Measurements from ENCODE around the gene PARP15.
"Not testable (repeated sequence)": the region's sequence is repeated elsewhere in the genome, so short reads cannot be mapped to it uniquely, and the experiment has no call there.

PARP15 gene

GRCh38 chr3:122577409-122578031 is at the start of gene PARP15:
PARP15 (plus strand) TSS chr3:122577650; CDS start chr3:122577668, 18 bp downstream.
- peak; percentile 46 for DNase-seq

DNA sequence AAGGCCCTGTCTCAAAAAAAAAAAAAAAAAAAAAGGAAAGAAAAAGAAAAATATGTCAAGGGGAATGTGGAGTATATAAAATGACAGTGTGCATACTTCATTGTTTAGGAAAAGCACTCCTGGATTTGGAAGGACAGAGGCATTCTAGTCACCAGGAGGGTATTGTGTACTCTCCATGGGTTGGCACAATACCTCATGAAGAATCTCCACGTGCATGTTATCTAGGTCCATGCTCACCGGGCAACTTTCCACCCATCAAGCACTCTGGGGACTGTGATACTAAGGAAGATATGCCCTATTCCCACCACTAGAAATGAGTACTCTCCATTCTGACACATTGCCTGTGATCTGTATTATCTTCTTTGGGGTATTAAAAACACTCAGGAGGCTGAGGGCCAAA is 47.3 kb upstream of the PARP15 start:
- no peak for DNase-seq

DNA sequence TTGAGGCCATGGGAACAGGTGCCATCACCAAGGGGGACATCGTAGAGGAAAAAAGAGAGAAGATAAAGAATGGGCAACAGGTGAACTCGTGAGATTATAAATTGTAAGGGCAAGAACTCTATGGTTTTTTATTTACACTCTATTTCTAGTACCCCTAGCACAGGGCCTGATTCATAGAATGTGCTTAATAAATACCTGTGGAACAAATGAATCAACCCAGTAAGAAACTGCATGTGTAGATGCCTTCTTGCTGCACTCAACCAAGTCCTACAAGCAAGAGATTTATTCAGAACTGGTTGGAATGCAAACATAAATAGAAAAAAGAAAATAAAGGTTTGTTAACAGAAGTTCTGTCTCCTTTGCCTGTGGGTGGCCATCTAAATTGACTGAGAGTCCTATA is 44.0 kb upstream of the PARP15 start:
- DNase-seq: no peak

DNA sequence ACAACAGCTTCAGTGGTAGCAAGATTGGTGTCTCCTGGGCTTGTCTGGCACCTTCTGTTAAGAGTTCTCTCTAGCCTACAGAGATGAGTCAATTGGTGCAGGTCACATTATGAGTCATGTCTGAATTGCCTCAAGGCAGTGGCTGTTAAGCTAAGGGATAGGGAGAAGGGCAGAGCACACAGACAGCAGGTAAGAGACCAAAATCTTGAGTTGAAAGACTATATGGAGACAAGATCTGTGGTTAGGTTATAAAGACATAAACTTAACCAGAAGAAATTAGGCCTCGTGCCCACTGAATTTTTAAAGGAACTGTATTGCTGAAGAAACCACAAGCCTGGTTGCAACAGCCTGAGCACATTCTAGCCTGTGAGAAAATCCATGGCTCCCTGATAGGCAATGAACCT is 43.5 kb upstream of the PARP15 start:
- no peak for DNase-seq

GRCh38 chr3:122535964-122536631 is 41.4 kb upstream of the PARP15 start:
- DNase-seq: no peak

DNA sequence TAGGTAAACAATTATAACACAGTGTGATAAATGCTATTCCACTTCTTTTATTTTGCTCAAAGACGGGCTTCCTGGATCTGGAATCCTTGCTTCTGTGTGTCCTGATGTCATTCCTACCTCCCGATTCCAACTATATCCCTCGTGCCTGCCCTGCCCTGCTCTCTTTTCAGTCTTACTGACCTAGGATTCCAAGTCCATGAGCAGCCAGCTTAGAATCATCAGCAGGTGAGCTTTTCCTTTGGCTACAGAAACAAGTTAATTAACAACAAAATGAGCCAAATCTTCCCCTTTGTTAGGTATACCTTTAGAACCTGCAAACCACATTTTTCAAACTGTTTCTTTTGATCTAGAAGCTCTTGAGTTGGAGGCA is 40.8 kb upstream of the PARP15 start:
- no peak for DNase-seq

DNA sequence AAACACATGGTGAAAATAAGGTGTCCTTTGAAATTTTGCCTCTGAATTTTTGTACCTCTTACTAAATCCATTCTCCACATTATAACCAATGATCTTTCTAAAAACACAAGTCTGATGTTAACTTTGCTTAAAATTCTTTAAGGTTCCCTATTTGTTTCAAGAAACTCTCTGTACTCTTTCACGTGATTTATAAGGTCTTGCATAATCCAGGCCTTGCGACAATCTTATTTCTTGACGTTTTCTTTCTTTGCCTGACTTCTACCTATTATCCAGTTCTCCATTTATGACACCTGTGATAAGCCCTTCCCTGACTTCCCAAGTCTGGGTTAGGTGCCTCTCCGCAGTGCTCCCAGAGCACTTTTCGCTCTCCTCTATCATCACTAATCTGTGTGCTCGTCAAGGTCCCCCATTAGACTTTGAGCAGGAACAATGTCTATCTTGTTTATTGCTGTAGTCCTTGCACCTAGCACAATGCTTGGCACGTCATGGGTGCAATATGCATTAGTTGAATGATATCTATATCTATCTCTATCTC is 38.4 kb upstream of the PARP15 start:
- DNase-seq: no peak

DNA sequence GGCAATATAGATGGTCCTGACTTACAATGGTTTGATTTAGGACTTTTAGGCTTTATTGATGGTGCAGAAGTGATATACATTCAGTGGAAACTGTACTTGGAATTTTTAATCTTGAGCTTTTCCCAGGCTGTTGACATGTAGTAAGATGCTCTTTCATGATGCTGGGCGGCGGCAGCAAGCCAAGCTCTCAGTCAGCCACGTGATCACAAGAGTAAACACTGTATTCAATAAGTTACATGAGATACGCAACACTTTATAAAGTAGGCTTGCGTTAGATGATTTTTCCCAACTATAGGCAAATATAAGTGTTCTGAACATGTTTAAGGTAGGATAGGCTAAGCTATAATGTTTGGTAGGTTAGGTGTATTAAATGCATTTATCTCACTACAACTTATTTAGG is 31.3 kb upstream of the PARP15 start:
- DNase-seq: no peak

DNA sequence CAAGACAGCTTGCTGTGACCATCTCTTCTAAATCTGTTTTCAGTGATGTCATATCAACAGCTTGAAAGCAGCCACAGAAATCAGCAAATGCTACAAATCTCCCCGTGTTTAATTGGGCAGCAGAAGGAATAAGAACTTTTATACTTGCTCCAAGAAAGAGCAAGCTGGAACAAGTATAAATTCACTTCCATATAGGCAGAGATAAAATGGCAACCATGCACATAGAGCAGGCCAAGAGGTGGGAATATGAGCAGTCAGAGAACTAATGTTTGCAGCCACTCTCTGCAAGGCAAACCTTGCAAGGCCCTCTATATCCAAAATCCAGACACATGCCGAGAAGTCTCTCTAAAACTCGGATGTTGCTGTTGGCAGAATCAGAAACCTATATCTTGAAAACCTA is 29.4 kb upstream of the PARP15 start:
- no peak for DNase-seq

- no peak for DNase-seq
Measured at GRCh38 chr3:122548619-122549018, 28.8 kb upstream of the PARP15 start.

DNA sequence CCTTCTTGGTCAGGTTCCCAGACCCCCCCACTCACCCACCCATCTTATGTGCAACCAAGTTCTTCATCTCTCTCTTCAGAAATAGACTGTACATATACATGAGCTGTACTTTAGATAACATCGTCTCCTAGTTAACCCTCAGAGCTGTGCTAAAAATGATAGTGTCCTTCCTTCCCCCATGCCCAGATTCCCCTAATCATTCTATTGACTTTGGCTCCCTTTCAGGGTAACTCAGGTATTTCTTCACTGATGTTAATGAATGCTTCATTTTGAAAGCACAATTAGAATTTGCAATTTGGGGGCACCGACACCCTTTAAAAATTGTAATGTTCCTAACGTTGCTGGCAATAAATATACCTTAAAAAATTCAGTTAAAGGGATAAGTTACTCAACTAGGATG is 24.3 kb upstream of the PARP15 start:
- DNase-seq: no peak

GRCh38 chr3:122555275-122556071 is 22.0 kb upstream of the PARP15 start:
- no peak for DNase-seq

GRCh38 chr3:122557356-122557755 is 20.1 kb upstream of the PARP15 start:
- no peak for DNase-seq

DNA sequence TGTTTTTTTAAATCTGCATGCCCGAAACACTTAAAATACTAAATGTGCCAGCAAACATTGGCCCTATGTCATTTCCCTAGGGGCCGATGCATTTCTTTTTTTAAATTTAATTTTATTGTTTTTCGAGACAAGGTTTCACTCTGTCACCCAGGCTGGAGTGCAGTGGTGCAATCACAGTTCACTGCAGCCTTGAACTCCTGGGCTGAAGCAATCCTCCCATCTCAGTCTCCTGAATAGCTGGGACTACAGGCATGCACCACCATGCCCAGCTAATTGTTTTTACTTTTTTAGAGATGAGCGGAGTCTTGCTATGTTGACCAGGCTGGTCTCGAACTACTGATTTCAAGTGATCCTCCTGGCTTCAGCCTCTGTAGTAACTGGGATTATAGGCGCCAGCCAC is 18.8 kb upstream of the PARP15 start:
- no peak for DNase-seq

DNA sequence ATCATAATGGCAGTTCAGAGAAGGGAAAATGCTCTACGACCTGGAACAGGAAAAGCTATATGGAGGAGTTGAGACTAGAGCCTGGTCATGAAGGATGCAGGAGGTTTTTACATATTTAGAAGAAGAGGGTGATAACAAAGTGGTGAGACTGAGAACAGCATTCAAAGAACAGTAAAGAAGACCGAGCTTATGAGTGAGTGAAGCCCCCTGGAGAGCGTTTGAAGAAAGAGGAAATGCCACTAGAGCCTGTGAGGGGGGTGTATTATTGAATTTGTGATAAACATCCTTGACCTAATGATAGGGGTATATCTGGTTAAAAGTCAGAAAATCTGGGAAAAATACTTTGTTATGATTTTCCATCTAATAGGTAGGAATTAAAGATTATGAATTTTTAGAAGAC is 17.5 kb upstream of the PARP15 start:
- DNase-seq: no peak

DNA sequence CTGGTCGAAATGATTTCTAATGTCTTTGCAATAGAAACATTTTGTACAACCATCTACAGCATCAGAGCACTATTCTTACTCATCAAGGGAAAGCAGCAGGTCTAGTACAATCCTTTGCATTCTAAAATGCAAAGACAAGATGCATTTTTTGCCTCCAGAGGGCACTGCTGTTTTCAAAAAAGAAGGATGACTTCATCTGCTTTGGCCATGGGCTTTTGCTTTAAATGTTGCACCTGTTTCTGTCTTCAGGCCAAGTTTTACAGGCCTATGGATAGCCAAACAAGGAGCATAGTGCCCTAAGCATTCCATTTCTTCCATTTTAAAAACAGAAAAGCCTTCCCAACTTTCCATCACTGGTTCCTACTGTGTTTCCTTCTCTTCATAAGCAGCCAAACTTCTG is 16.8 kb upstream of the PARP15 start:
- DNase-seq: no peak

DNA sequence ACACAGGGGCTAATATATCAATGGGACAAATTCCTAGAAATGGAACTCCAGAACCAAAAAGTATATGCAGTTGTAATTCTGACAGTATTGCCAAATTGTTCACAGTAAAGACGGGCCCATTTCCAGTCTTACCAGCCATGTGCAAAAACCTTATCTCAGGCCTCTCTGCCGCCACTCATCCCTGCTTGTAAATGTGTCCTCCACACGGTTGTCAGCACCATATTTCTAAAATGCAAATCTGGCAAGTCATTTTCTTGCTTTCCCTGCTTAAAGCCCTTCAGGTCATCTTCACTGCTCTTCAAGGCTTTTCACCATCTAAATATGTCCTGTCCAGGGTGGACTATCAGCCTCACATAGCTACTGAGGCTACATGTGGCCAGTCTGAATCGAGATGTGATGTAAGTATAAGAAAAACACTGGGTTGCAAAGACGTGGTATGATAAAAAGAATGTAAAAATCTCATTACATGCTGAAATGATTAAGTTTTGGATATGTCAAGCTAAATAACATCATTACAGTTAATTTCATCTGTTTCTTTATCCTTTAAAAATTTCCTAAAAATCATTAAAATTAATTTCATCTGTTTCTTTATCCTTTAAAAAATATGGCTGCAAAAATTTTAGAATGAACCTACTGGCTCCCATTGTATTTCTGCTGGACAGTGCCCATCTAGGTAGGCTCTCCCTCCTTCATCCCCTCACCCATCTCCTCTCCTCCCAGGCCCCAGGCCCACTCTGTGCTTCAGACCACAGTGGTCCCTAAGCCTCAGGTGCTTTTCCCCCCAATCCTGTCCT is 14.3 kb upstream of the PARP15 start:
- DNase-seq: no peak

DNA sequence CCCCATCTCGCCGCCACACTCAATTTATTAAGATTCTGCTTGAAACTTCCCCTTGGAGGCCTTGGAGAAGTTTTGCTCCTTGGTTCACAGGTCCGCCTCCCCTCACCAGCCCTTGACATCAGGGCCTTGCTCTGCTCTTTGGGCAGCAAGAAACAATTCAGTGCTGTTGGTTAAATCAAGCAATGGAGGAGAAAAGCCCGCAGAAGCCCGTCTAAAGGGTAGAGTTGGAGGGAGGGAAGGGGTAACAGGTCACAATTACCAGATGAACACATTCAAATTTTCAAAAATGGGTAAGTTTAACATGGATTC is 13.8 kb upstream of the PARP15 start:
- DNase-seq: peak; percentile 54

DNA sequence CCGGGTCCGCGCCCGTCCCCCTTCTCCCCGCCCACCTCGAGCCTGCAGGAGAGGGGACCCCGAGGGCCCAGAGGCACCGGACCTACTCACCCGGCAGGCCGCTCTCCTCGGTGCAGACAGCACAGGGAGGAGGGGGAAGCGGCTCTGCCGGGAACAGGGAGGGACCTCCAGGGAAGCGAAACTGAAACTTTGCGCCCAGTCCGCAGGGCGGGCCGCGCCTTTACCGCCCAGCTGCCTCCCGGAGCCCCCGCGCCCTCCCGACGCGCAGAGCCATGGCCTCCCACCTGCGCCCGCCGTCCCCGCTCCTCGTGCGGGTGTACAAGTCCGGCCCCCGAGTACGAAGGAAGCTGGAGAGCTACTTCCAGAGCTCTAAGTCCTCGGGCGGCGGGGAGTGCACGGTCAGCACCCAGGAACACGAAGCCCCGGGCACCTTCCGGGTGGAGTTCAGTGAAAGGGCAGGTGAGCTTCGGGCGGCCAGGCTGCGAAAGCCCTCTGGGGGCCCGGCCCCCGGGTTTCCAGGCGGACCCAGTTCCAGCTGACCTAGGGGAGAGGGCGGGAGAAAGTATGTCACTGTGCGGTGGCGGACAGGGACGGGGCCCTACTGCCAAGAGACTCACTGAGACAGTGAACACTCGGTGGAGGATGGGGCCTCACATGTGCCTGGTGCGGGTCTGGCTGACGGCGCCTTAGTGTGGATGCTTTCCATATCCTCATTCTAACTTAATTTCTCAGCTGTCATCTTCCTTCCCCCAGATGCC is 13.1 kb upstream of the PARP15 start, which contains the start of the genes DTX3L and PARP9:
Gene DTX3L, plus strand, starts transcription at position 184 of the 758 bp plus-strand sequence. Its CDS starts 89 bp downstream, at position 273.
Gene PARP9, minus strand, starts transcription at position 146 of the 758 bp plus-strand sequence. CDS start 4,680 bp downstream, outside the sequence.
- peak; percentile 85 for DNase-seq

DNA sequence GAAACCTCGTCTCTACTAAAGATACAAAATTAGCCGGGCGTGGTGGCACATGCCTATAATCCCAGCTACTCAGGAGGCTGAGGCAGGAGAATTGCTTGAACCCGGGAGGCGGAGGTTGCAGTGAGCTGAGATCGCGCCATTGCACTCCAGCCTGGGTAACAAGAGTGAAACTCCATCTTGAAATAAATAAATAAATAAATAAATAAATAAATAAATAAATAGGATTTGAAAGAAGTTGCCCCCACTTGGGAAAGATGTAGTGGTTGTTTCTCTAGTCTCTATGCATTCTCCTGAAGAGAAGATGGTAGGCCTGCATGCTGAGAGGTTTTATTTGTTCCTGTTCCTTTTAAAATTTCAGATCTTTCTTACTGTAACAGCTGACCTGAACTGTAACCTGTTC is 9.3 kb upstream of the PARP15 start:
- not testable (repeated sequence) for DNase-seq

GRCh38 chr3:122568755-122569154 is 8.7 kb upstream of the PARP15 start:
- no peak for DNase-seq

- DNase-seq: no peak
Measured at GRCh38 chr3:122572940-122573412, 4.5 kb upstream of the PARP15 start.

Measured in right forelimb (tissue), 1 donor.